Measurements from ENCODE around the gene TMPRSS7. TPM values are rescaled to one million over a fixed set of nuclear protein-coding genes. Genes with fewer than 3 reads are reported as not detected.

The TMPRSS7 gene
- total RNA-seq, 1 donor from 2014 or later, result not detected

GRCh38 chr3:112085735-112086075 lies 51.2 kb downstream of the TMPRSS7 start:
- Mint-ChIP-seq H3K4me3 (peak overlapping the region; percentile 85), H3K36me3 (no peaks in the 10 kb centered on the region), H3K27me3 (ENCODE audit: insufficient read depth, low read depth) (peaks cover 15% of the 10 kb centered on the region), H3K9me3 (peaks cover 2% of the 10 kb centered on the region), H3K27ac (no peak overlapping the region), H3K4me1 (peaks cover 22% of the 10 kb centered on the region)
- H3F3A ChIP-seq (ENCODE audit: low read depth), result peaks cover 13% of the 10 kb centered on the region
- H3K4me2 ChIP-seq, result peak overlapping the region; percentile 86
- peaks cover 14% of the 10 kb centered on the region for H3K4me1 ChIP-seq
- peak overlapping the region; percentile 56 for H3K4me3 ChIP-seq
- H4K20me1 ChIP-seq (ENCODE audit: low read depth), result no peaks in the 10 kb centered on the region
- H3K79me2 ChIP-seq (ENCODE audit: low read depth), result no peaks in the 10 kb centered on the region
- no peaks in the 10 kb centered on the region for H3K36me3 ChIP-seq
- no peak overlapping the region for H3K9ac ChIP-seq
- H3K27me3 ChIP-seq, result peaks cover 46% of the 10 kb centered on the region
- H3K27ac ChIP-seq, result no peak overlapping the region
- H3K9me3 ChIP-seq (ENCODE audit: low read depth), result no peaks in the 10 kb centered on the region
- peak overlapping the region; percentile 92 for H2AFZ ChIP-seq (replicated peaks)
- TF ChIP-seq EZH2phosphoT487 (IDR thresholded peaks at IDR 0.05) (no peak), CTCF (IDR thresholded peaks at IDR 0.05) (no peak), EZH2 (IDR thresholded peaks at IDR 0.05) (no peak)
- no peak for DNase-seq (ENCODE audit: low spot score)

- Histone ChIP-seq H3K4me3 (peak within 1 kb of the TSS; percentile 56), H3K36me3 (no peaks in the 10 kb centered on the region), H3K9me3 (ENCODE audit: low read depth) (no peaks in the 10 kb centered on the region), H2AFZ (replicated peaks) (peak within 1 kb of the TSS; percentile 92), H3K9ac (no peak within 1 kb of the TSS), H3K4me2 (peak within 1 kb of the TSS; percentile 86), H3F3A (ENCODE audit: low read depth) (peaks cover 13% of the 10 kb centered on the region), H3K27me3 (peaks cover 46% of the 10 kb centered on the region), H4K20me1 (ENCODE audit: low read depth) (no peaks in the 10 kb centered on the region), H3K27ac (no peak within 1 kb of the TSS), H3K79me2 (ENCODE audit: low read depth) (no peaks in the 10 kb centered on the region), H3K4me1 (peaks cover 15% of the 10 kb centered on the region)
- Mint-ChIP-seq H3K36me3 (no peaks in the 10 kb centered on the region), H3K27ac (peak within 1 kb of the TSS; percentile 24), H3K4me1 (peaks cover 28% of the 10 kb centered on the region), H3K9me3 (peaks cover 2% of the 10 kb centered on the region), H3K27me3 (ENCODE audit: insufficient read depth, low read depth) (peaks cover 15% of the 10 kb centered on the region), H3K4me3 (peak within 1 kb of the TSS; percentile 85)
- DNase-seq (ENCODE audit: low spot score), result peak; percentile 93
- TF ChIP-seq EZH2 (IDR thresholded peaks at IDR 0.05) (peak; percentile 31), CTCF (IDR thresholded peaks at IDR 0.05) (peak; percentile 34), EZH2phosphoT487 (IDR thresholded peaks at IDR 0.05) (no peak)
These were observed 51.7 kb downstream of the TMPRSS7 start, which contains the start of gene C3orf52 for GRCh38 chr3:112086076-112086854. C3orf52 (plus strand) TSS chr3:112086389; CDS start chr3:112086408, 19 bp downstream.

GRCh38 chr3:112086875-112087524 lies 52.5 kb downstream of the TMPRSS7 start:
- Histone ChIP-seq H4K20me1 (ENCODE audit: low read depth) (no peaks in the 10 kb centered on the region), H3K9me3 (ENCODE audit: low read depth) (no peaks in the 10 kb centered on the region), H3K4me1 (peaks cover 15% of the 10 kb centered on the region), H3F3A (ENCODE audit: low read depth) (peaks cover 13% of the 10 kb centered on the region), H3K79me2 (ENCODE audit: low read depth) (no peaks in the 10 kb centered on the region), H2AFZ (replicated peaks) (peak overlapping the region; percentile 92), H3K4me3 (peak overlapping the region; percentile 56), H3K36me3 (no peaks in the 10 kb centered on the region), H3K27me3 (peaks cover 46% of the 10 kb centered on the region), H3K9ac (no peak overlapping the region), H3K27ac (no peak overlapping the region), H3K4me2 (peak overlapping the region; percentile 86)
- H3K27ac Mint-ChIP-seq, result no peak overlapping the region
- peaks cover 28% of the 10 kb centered on the region for H3K4me1 Mint-ChIP-seq
- H3K36me3 Mint-ChIP-seq, result no peaks in the 10 kb centered on the region
- peaks cover 15% of the 10 kb centered on the region for H3K27me3 Mint-ChIP-seq (ENCODE audit: insufficient read depth, low read depth)
- no peak for DNase-seq (ENCODE audit: low spot score)
- H3K4me3 Mint-ChIP-seq, result peak overlapping the region; percentile 85
- TF ChIP-seq CTCF (IDR thresholded peaks at IDR 0.05) (no peak), EZH2 (IDR thresholded peaks at IDR 0.05) (no peak), EZH2phosphoT487 (IDR thresholded peaks at IDR 0.05) (no peak)
- H3K9me3 Mint-ChIP-seq, result peaks cover 2% of the 10 kb centered on the region
